B cell (primary cell): ENCODE results near the gene SDK1. TPM values are rescaled to one million over a fixed set of nuclear protein-coding genes. Genes with fewer than 3 reads are reported as not detected.

Experiments
- ATAC-seq: fragments of 200-7000 bp; cut with Tn5 transposase; one replicate; pipeline ENCODE4 v1.10.0; 2021; ENCODE audit warnings: low read depth, mild to moderate bottlenecking, moderate number of reproducible peaks, moderate library complexity
- CTCF ChIA-PET: fragments of 350-600 bp; sonication (Branson Sonifier 250); formaldehyde crosslinking; loops from one replicate; lab custom pipeline; 2021; ENCODE audit warnings: antibody characterized with exemption, inconsistent platforms; lab: Charles Lee
- POLR2A ChIA-PET: fragments of 350-600 bp; sonication (Branson Sonifier 250); formaldehyde crosslinking; loops from one replicate; lab custom pipeline; 2021; ENCODE audit warnings: antibody characterized with exemption; lab: Charles Lee
- DNase-seq: peaks from one replicate; pipeline ENCODE4 v3.0.0; 2013
- H2AFZ ChIP-seq: 2 replicates; pipeline ENCODE4 v1.6.1; 2012; ENCODE audit warnings: mild to moderate bottlenecking, low read depth, low read length; ENCODE audit not compliant: insufficient read depth, poor library complexity, severe bottlenecking
- H3K27ac ChIP-seq, 2 donors: 1 replicate in 1 of 2; 2 replicates in 1 of 2; pipeline ENCODE4 v1.5.1; 2012 to 2013; ENCODE audit warnings: low read length in 2 of 2, mild to moderate bottlenecking in 2 of 2, moderate library complexity in 1 of 2
- H3K27me3 ChIP-seq, 4 experiments: fragments of 200-600 bp in 1 of 4; sonication (generic) in 1 of 4; replicated peaks in 1 of 4; 1 replicate in 2 of 4; 2 replicates in 2 of 4; pipeline versions ENCODE4 v1.6.1 to v1.7.0; 2013 to 2016; ENCODE audit warnings: low read length in 3 of 4, mild to moderate bottlenecking in 2 of 4, mixed read lengths in 1 of 4, moderate library complexity in 1 of 4; ENCODE audit not compliant: insufficient read depth in 4 of 4, control insufficient read depth in 3 of 4; ENCODE audit errors: control extremely low read depth in 1 of 4
- H3K36me3 ChIP-seq, 2 experiments: replicated peaks in 1 of 2; 1 replicate in 1 of 2; 2 replicates in 1 of 2; pipeline versions ENCODE4 v1.6.1 to v1.7.1; 2013; ENCODE audit warnings: low read length in 1 of 2; ENCODE audit not compliant: insufficient read depth in 2 of 2, control insufficient read depth in 1 of 2; ENCODE audit errors: control extremely low read depth in 1 of 2, extremely low read depth in 1 of 2
- H3K4me1 ChIP-seq, 2 donors: fragments of 200-600 bp in 1 of 2; sonication (generic) in 1 of 2; 1 replicate in 1 of 2; 2 replicates in 1 of 2; pipeline versions ENCODE4 v1.5.1 to v1.6.1; 2013 to 2017; ENCODE audit warnings: low read length in 2 of 2; ENCODE audit not compliant: control insufficient read depth in 2 of 2, insufficient read depth in 2 of 2
- H3K4me2 ChIP-seq: replicated peaks from 2 replicates; pipeline ENCODE3; 2012; ENCODE audit warnings: mild to moderate bottlenecking, low read depth, low read length; ENCODE audit not compliant: poor library complexity, severe bottlenecking
- H3K4me3 ChIP-seq, 5 experiments: fragments of 200-600 bp in 1 of 5; sonication (generic) in 1 of 5; 1 replicate in 3 of 5; 2 replicates in 2 of 5; pipeline versions ENCODE4 v1.5.1 to v1.7.0; 2011 to 2016; ENCODE audit warnings: low read length in 4 of 5, mild to moderate bottlenecking in 4 of 5, low read depth in 2 of 5, control low read depth in 1 of 5, moderate library complexity in 1 of 5; ENCODE audit not compliant: insufficient read depth in 1 of 5; ENCODE audit errors: control extremely low read depth in 1 of 5, extremely low read depth in 1 of 5
- H3K79me2 ChIP-seq: fragments of 200-600 bp; sonication (generic); one replicate; pipeline ENCODE4 v1.6.0; 2016; ENCODE audit warnings: low read length; ENCODE audit not compliant: control insufficient read depth, insufficient read depth
- H3K9ac ChIP-seq: fragments of 200-600 bp; sonication (generic); 2 replicates; pipeline ENCODE4 v1.6.1; 2017; ENCODE audit warnings: mild to moderate bottlenecking, low read length, moderate library complexity
- H3K9me3 ChIP-seq, 3 donors: one replicate each; pipeline versions ENCODE4 v1.6.1 to v1.7.1; 2013; ENCODE audit warnings: low read length in 2 of 3; ENCODE audit not compliant: control insufficient read depth in 2 of 3, insufficient read depth in 1 of 3; ENCODE audit errors: control extremely low read depth in 1 of 3
- H4K20me1 ChIP-seq: 2 replicates; pipeline ENCODE4 v1.6.0; 2012; ENCODE audit warnings: mild to moderate bottlenecking, low read length; ENCODE audit not compliant: insufficient read depth, control insufficient read depth, poor library complexity, severe bottlenecking
- H3K27ac Mint-ChIP-seq: one replicate; pipeline ENCODE4 v1.8.0; 2021; ENCODE audit warnings: mixed read lengths
- H3K27me3 Mint-ChIP-seq: one replicate; pipeline ENCODE4 v1.8.0; 2021; ENCODE audit warnings: mixed read lengths
- H3K4me1 Mint-ChIP-seq: one replicate; pipeline ENCODE4 v1.8.0; 2021; ENCODE audit warnings: mixed read lengths
- H3K4me3 Mint-ChIP-seq: one replicate; pipeline ENCODE4 v1.8.0; 2021; ENCODE audit warnings: mixed read lengths
- H3K9me3 Mint-ChIP-seq: one replicate; pipeline ENCODE4 v1.8.0; 2022; ENCODE audit warnings: mixed read lengths; ENCODE audit not compliant: insufficient read depth
- EZH2 ChIP-seq: IDR thresholded peaks from 2 replicates; pipeline ENCODE4 v1.6.1; 2012; ENCODE audit warnings: borderline replicate concordance, low read depth, mild to moderate bottlenecking, moderate library complexity, low read length; ENCODE audit not compliant: insufficient read depth, poor library complexity, severe bottlenecking
- WGBS: methylation state at CpG from one replicate; pipeline ENCODE4 v1.1.5; 2013; ENCODE audit warnings: missing lambda C conversion rate; ENCODE audit not compliant: insufficient coverage; 5-methylcytosine and 5-hydroxymethylcytosine counted together
- intact Hi-C: fragments of 100-400 bp; cut with micrococcal nuclease; formaldehyde crosslinking; loops from one replicate; pipeline ENCODE4 v1.10.0; 2022
- polyA plus RNA-seq: library from polyadenylated mRNA; depleted of rRNA; stranded (reverse); fragments of >200 nt; gene quantifications from 2 replicates; pipeline ENCODE4 v1.2.3, GENCODE V29; 2012
- total RNA-seq, 2 donors: library from RNA; stranded (reverse); fragments of 120-200 nt in 1 of 2; gene quantifications; 1 replicate in 1 of 2; 2 replicates in 1 of 2; pipeline versions ENCODE4 v1.2.3 to v1.2.4, GENCODE V29; 2013 to 2022
- TF ChIP-seq, protein P1 (sequence below): fragments of 200-600 bp; IDR thresholded peaks from one replicate; pipeline ENCODE4 v1.8.0; 2022; ENCODE audit warnings: antibody characterized with exemption, mild to moderate bottlenecking

SDK1 gene
- total and polyA plus RNA-seq, 2 donors (not counting 1 experiment from before 2014, with no cell fraction given) = 0.73 to 2.0 TPM

GRCh38 chr7:3277604-3278572, 23.2 kb upstream of the SDK1 start:
- WGBS = no CpG with 5 or more reads among the region's 4 CpGs
- H3K9ac ChIP-seq = no peak overlapping the region
- H3K9me3 Mint-ChIP-seq = no peaks in the 10 kb centered on the region
- H3K27me3 Mint-ChIP-seq = peaks cover 16% of the 10 kb centered on the region
- ChIA-PET POLR2A (no interaction called here), CTCF (no interaction called here)
- H3K79me2 ChIP-seq = no peaks in the 10 kb centered on the region
- H3K27ac ChIP-seq = no peak overlapping the region
- H2AFZ ChIP-seq = no peak overlapping the region
- H3K36me3 ChIP-seq = no peaks in the 10 kb centered on the region
- H3K9me3 ChIP-seq = no peaks in the 10 kb centered on the region
- no peak overlapping the region for H3K4me3 Mint-ChIP-seq
- H3K27me3 ChIP-seq = no peaks in the 10 kb centered on the region
- TF ChIP-seq EZH2 = no peak
- TF ChIP-seq, protein P1, sequence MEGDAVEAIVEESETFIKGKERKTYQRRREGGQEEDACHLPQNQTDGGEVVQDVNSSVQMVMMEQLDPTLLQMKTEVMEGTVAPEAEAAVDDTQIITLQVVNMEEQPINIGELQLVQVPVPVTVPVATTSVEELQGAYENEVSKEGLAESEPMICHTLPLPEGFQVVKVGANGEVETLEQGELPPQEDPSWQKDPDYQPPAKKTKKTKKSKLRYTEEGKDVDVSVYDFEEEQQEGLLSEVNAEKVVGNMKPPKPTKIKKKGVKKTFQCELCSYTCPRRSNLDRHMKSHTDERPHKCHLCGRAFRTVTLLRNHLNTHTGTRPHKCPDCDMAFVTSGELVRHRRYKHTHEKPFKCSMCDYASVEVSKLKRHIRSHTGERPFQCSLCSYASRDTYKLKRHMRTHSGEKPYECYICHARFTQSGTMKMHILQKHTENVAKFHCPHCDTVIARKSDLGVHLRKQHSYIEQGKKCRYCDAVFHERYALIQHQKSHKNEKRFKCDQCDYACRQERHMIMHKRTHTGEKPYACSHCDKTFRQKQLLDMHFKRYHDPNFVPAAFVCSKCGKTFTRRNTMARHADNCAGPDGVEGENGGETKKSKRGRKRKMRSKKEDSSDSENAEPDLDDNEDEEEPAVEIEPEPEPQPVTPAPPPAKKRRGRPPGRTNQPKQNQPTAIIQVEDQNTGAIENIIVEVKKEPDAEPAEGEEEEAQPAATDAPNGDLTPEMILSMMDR = no peak
- no peaks in the 10 kb centered on the region for H4K20me1 ChIP-seq
- intact Hi-C loops = no loop called here
- no peaks in the 10 kb centered on the region for H3K4me1 Mint-ChIP-seq
- no peak for DNase-seq
- no peak overlapping the region for H3K4me3 ChIP-seq
- H3K4me2 ChIP-seq = no peak overlapping the region
- ATAC-seq = no peak
- H3K4me1 ChIP-seq = no peaks in the 10 kb centered on the region
- no peak overlapping the region for H3K27ac Mint-ChIP-seq

DNA sequence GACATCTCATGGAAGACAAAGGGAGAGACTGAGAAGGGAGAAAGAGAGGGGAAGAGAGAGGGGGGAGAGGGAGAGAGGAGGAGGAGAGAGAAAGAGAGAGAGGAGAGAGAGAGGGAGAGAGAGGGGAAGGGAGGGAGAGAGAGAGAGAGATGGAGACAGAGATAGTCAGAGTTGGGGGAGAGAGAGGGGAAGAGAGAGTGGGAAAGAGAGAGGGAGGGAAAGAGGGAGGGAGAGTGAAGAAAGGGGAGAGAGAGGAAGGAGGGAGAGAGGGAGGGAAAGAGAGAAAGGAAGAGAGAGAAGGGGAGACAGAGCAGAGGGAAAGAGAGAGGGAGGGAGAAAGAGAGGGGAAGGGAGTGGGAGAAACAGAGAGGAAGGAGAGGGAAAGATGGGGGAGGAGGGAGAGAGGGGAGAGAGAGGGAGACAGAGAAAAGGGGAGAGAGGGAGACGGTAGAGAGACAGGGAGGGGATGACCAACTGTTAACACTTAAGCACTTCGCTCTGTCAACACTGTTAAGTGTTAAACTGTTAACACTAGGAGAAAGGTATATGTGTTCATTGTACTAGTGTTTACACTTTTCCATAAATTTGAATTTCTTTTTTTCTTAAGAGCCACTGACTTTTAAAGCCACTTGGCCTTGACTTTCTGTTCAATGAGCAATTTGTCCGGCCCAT, 21.8 kb upstream of the SDK1 start:
- CTCF ChIA-PET = no interaction called here
- Histone ChIP-seq H2AFZ (no peak overlapping the region), H3K27me3 (no peaks in the 10 kb centered on the region), H3K4me1 (no peaks in the 10 kb centered on the region), H3K9me3 (no peaks in the 10 kb centered on the region), H3K36me3 (no peaks in the 10 kb centered on the region), H3K9ac (no peak overlapping the region), H3K79me2 (no peaks in the 10 kb centered on the region), H3K4me3 (no peak overlapping the region), H3K27ac (no peak overlapping the region), H3K4me2 (no peak overlapping the region), H4K20me1 (no peaks in the 10 kb centered on the region)
- Mint-ChIP-seq H3K9me3 (no peaks in the 10 kb centered on the region), H3K27ac (no peak overlapping the region), H3K4me3 (no peak overlapping the region), H3K27me3 (peaks cover 9% of the 10 kb centered on the region), H3K4me1 (no peaks in the 10 kb centered on the region)
- POLR2A ChIA-PET = no interaction called here
- TF ChIP-seq EZH2 = no peak
- TF ChIP-seq, protein P1 = no peak
- no peak for DNase-seq
- 100% methylated on average over 1 of the region's 3 CpGs for WGBS
- intact Hi-C loops = no loop called here
- no peak for ATAC-seq
